Amniotic epithelial cell (primary cell): Measurements from ENCODE around the gene GDF10.

Source experiments
- DNase-seq: peaks from one replicate; pipeline ENCODE4 v3.0.0-alpha.2; 2010; ENCODE audit warnings: low read depth

Gene GDF10

DNA sequence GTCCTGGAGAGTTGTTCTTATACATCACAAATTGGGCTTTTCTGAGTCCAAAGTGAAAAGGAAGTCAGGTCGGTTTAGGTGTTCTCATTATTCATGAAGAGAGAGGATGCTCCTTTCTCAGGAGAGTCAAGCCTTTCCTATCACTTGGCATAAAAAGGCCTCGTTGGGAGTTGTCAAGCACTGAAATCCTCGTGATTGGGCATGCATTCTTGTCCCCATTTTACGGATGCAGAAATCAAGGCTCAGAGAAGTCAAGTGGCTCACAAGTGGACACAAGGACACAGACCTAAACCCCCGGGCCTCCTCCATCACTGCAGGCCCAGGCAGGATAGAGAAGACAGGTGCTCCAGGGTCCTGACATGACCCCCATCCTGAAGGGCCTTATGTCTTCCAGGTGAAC lies 56.7 kb downstream of the GDF10 start:
- DNase-seq = no peak

GRCh38 chr10:47357131-47357582 lies 57.2 kb downstream of the GDF10 start:
- no peak for DNase-seq

- DNase-seq = no peak
Observed at GRCh38 chr10:47357911-47358310, 57.9 kb downstream of the GDF10 start.

GRCh38 chr10:47358457-47358856 lies 58.5 kb downstream of the GDF10 start:
- DNase-seq = no peak

DNA sequence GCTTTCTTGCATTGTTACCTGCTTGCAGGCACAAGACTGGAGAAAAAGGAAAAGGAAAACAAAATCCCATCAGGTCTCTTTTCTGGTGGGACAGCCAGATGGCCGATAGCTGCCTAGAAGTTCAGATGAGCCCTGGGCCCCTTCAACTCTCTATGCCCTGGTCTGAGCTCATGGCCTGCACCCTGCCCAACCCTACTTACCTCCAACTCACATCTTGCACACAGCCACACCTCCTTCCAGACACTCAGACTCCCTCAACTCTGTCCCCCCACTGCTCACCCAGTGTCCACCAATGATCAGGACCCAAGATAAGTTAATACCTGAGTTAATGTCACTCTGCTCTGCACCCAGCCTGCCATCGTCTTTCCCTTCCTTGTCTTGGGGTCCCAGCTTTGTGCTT lies 59.1 kb downstream of the GDF10 start:
- DNase-seq = no peak

DNA sequence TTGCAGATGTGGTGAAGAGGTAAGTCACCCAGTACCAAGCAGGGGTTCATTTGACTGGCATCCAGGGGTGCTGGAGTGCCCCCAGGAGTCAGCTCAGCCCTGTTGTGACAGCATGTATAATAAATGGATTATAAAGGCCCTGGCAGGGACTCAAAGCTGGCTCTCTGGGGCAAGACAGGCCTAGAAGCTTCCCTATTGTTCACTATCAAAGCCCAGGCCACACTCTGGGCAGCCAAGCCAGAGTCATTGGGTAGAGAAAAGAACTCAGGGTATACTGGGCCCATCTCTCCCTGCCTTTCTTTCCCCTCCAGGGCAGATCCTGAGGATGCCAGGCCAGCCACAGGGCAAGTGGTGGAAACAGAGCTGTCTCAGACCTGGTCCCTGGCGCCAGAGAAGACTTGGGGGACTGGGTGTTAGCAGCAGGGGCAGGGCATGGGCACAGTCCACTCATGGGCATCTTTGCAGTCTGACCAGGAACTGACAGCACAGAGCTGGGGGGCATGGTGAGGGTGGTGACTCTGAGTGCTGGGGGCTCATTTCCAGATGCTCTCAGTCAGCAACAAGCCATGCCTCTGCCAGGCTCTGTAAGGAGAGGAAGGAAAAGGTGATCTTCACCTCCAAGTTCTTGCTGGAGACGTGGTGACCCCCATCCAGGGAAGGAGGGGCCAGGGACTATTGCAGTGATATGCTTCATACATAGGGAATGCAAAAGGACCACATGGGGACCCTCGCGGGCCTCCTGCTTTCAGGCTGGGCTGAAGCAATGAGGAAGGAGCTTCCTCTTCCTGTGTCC lies 59.8 kb downstream of the GDF10 start:
- no peak for DNase-seq

- DNase-seq = peak; percentile 11
Observed at GRCh38 chr10:47360419-47361040, 60.5 kb downstream of the GDF10 start.

GRCh38 chr10:47361293-47361692 lies 61.3 kb downstream of the GDF10 start:
- peak; percentile 19 for DNase-seq

- no peak for DNase-seq
Observed at GRCh38 chr10:47362199-47362598, 62.2 kb downstream of the GDF10 start.
